GM12875 (cell line): Measurements from ENCODE around the gene ZBTB1.

Source experiments
- H3K4me3 ChIP-seq: one replicate; pipeline ENCODE4 v1.5.1; 2011; ENCODE audit warnings: low read depth, low read length, control low read depth
- TF ChIP-seq, protein P1 (sequence below): IDR thresholded peaks from 2 replicates; pipeline ENCODE4 v1.5.1; 2011; ENCODE audit warnings: low read depth, mild to moderate bottlenecking, control low read depth, inconsistent platforms, low read length, moderate library complexity, borderline replicate concordance; ENCODE audit not compliant: insufficient read depth

ZBTB1 gene

DNA sequence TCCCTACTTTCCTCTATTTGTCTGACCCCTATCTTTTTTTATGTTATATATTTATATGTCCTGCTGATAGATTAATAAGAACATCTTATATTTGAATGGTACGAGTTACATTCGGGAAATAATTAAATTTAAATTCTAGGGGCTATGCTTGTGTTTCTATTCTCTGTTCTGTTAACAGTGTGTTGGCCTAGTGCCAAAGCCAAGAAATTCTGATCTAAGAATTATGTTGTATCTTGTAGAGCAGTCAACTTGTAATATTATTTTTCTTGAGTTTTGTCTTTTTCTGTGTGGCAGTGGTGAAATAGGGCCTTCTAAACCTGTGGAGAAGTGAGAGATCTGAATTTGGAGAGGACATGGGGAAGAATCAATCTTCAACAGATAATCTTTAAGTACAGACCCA lies 27.0 kb downstream of the ZBTB1 start:
- no peak overlapping the region for H3K4me3 ChIP-seq
- TF ChIP-seq, protein P1, sequence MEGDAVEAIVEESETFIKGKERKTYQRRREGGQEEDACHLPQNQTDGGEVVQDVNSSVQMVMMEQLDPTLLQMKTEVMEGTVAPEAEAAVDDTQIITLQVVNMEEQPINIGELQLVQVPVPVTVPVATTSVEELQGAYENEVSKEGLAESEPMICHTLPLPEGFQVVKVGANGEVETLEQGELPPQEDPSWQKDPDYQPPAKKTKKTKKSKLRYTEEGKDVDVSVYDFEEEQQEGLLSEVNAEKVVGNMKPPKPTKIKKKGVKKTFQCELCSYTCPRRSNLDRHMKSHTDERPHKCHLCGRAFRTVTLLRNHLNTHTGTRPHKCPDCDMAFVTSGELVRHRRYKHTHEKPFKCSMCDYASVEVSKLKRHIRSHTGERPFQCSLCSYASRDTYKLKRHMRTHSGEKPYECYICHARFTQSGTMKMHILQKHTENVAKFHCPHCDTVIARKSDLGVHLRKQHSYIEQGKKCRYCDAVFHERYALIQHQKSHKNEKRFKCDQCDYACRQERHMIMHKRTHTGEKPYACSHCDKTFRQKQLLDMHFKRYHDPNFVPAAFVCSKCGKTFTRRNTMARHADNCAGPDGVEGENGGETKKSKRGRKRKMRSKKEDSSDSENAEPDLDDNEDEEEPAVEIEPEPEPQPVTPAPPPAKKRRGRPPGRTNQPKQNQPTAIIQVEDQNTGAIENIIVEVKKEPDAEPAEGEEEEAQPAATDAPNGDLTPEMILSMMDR, result no peak

GRCh38 chr14:64536488-64537245 lies 32.1 kb downstream of the ZBTB1 start:
- TF ChIP-seq, protein P1, result no peak
- H3K4me3 ChIP-seq, result no peak overlapping the region

DNA sequence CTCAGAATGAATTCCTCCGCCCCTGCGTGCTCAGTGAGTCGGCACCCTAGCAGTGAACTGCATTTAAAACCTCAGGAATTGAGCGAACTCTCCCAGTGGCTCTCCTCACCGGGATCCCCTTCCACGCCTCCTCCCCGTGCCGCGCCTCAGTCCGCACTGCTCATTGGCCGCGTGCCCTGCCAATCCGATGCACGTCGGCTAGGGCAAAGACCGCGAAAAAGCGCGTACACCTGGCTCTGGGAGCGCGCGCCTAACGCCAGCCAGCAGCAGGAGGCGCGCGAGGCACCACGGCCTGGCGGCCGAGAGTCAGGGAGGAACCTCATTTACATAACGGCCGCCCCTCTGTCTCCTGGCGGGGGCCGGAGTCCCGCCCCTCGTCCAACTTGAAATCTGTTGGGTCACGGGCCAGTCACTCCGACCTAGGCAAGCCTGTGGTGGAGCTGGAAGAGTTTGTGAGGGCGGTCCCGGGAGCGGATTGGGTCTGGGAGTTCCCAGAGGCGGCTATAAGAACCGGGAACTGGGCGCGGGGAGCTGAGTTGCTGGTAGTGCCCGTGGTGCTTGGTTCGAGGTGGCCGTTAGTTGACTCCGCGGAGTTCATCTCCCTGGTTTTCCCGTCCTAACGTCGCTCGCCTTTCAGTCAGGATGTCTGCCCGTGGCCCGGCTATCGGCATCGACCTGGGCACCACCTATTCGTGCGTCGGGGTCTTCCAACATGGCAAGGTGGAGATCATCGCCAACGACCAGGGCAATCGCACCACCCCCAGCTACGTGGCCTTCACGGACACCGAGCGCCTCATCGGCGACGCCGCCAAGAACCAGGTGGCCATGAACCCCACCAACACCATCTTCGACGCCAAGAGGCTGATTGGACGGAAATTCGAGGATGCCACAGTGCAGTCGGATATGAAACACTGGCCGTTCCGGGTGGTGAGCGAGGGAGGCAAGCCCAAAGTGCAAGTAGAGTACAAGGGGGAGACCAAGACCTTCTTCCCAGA lies 35.9 kb downstream of the ZBTB1 start, which contains the start of gene HSPA2:
TSS of gene HSPA2 (plus strand) at position 534 of the 995 bp plus-strand sequence. CDS start at position 643, 109 bp downstream.
- peak within 1 kb of the TSS; percentile 81 for H3K4me3 ChIP-seq
- TF ChIP-seq, protein P1, result peak; percentile 78

DNA sequence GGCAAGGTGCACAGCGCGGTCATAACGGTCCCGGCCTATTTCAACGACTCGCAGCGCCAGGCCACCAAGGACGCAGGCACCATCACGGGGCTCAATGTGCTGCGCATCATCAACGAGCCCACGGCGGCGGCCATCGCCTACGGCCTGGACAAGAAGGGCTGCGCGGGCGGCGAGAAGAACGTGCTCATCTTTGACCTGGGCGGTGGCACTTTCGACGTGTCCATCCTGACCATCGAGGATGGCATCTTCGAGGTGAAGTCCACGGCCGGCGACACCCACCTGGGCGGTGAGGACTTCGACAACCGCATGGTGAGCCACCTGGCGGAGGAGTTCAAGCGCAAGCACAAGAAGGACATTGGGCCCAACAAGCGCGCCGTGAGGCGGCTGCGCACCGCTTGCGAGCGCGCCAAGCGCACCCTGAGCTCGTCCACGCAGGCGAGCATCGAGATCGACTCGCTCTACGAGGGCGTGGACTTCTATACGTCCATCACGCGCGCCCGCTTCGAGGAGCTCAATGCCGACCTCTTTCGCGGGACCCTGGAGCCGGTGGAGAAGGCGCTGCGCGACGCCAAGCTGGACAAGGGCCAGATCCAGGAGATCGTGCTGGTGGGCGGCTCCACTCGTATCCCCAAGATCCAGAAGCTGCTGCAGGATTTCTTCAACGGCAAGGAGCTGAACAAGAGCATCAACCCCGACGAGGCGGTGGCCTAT lies 36.8 kb downstream of the ZBTB1 start:
- TF ChIP-seq, protein P1, result no peak
- H3K4me3 ChIP-seq, result peak overlapping the region; percentile 51

DNA sequence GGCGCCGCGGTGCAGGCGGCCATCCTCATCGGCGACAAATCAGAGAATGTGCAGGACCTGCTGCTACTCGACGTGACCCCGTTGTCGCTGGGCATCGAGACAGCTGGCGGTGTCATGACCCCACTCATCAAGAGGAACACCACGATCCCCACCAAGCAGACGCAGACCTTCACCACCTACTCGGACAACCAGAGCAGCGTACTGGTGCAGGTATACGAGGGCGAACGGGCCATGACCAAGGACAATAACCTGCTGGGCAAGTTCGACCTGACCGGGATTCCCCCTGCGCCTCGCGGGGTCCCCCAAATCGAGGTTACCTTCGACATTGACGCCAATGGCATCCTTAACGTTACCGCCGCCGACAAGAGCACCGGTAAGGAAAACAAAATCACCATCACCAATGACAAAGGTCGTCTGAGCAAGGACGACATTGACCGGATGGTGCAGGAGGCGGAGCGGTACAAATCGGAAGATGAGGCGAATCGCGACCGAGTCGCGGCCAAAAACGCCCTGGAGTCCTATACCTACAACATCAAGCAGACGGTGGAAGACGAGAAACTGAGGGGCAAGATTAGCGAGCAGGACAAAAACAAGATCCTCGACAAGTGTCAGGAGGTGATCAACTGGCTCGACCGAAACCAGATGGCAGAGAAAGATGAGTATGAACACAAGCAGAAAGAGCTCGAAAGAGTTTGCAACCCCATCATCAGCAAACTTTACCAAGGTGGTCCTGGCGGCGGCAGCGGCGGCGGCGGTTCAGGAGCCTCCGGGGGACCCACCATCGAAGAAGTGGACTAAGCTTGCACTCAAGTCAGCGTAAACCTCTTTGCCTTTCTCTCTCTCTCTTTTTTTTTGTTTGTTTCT lies 37.6 kb downstream of the ZBTB1 start:
- no peak overlapping the region for H3K4me3 ChIP-seq
- TF ChIP-seq, protein P1, result no peak

GRCh38 chr14:64542836-64543201 lies 38.2 kb downstream of the ZBTB1 start:
- TF ChIP-seq, protein P1, result no peak
- no peak overlapping the region for H3K4me3 ChIP-seq
